Subcutaneous adipose tissue (tissue), 4 donors: ENCODE measurements around the gene SPR. TPM values are rescaled to one million over a fixed set of nuclear protein-coding genes. Genes with fewer than 3 reads are reported as not detected.

Source experiments
- total RNA-seq, 4 donors: library from RNA; depleted of rRNA; stranded (reverse); fragments of >200 nt; gene quantifications; one replicate each; pipeline ENCODE4 v1.1.0, GENCODE V29; 2016
- TF ChIP-seq, protein P1 (sequence below): fragments of 450-650 bp; IDR thresholded peaks from one replicate; pipeline ENCODE4 v1.5.1; 2016; ENCODE audit warnings: low read depth, mild to moderate bottlenecking, control low read depth, antibody characterized with exemption, moderate library complexity

Gene SPR
- total RNA-seq, 4 donors from 2014 or later, result 32.6 to 46.1 (median 38.0) TPM

DNA sequence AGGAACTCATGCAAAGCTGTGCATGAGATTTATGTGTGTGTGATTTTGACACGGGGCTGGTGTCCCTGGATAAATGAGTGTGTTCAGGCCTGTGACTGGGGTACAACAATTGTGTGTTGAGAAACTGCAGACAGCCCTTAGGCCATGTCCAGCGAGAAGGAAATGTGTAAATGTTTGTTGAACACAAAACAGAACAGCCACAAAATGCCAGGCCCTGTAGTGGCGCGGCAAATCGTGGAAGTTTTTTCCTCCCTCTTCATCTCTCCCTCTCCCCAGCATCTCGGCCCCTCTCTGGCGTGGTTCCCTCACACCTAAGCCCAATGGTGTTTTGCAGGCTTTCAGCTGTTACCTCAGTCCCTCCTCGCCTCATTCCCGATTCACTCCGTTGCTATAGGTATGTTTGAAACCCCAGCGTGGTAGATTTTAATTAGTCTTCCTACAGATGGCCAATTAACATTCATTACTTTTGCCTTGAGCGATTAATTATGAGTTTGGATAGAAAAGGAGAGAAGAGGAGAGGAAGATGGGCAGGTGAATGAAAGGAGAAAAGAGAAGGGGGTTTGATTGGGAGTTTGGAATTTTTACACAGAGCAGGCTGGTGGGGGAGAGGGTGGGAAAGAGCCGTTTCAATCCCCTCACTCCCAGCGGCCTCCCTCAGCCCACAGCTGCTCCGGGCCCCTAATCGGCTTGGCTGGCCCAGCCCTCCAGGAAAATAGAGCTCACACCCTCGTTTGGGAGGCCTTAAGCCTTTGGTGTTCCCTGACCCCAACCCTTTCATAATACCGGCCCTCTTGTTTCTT is 10.8 kb downstream of the SPR start:
- TF ChIP-seq, protein P1, sequence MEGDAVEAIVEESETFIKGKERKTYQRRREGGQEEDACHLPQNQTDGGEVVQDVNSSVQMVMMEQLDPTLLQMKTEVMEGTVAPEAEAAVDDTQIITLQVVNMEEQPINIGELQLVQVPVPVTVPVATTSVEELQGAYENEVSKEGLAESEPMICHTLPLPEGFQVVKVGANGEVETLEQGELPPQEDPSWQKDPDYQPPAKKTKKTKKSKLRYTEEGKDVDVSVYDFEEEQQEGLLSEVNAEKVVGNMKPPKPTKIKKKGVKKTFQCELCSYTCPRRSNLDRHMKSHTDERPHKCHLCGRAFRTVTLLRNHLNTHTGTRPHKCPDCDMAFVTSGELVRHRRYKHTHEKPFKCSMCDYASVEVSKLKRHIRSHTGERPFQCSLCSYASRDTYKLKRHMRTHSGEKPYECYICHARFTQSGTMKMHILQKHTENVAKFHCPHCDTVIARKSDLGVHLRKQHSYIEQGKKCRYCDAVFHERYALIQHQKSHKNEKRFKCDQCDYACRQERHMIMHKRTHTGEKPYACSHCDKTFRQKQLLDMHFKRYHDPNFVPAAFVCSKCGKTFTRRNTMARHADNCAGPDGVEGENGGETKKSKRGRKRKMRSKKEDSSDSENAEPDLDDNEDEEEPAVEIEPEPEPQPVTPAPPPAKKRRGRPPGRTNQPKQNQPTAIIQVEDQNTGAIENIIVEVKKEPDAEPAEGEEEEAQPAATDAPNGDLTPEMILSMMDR, result no peak

- TF ChIP-seq, protein P1, result no peak
Observed at GRCh38 chr2:72898585-72898906, 11.3 kb downstream of the SPR start.

GRCh38 chr2:72900191-72900825 is 13.1 kb downstream of the SPR start:
- TF ChIP-seq, protein P1, result no peak

- TF ChIP-seq, protein P1, result no peak
Observed at GRCh38 chr2:72901426-72901825, 14.2 kb downstream of the SPR start.

DNA sequence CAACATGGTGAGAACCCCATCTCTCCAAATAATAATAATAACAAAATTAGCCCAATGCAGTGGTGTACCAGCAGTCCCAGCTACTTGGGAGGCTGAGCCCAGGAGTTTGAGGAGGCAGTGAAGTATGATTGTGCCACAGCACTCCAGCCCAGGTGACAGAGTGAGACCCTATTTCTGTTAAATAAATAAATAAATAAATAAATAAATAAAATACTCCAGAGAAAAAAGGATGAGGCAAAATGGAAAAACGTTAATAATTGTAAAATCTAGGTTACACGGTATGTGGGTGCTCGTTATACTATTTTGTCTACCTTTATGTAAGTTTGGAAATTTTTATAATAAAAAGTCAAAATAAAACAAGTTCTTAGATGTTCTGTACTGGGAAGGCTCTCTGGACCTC is 21.5 kb downstream of the SPR start:
- TF ChIP-seq, protein P1, result no peak

DNA sequence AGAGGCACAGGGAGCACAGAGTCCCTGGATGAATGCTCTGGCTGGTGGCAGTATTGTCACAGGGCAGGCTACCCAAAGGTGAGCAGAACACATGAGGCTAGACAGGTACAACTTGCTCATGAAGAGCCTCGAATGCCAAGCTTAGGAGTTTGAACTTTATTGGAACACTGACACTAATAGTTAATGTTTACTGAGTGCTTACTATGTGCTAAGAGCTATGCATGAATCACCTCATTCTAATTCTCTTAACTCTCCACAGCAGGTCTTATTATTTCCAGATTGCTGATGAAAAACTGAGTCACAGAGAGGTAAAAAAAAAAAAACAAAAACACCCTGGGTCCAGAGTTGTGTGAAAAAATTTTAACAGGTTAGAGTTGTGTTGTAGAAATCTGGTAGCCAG is 24.0 kb downstream of the SPR start:
- TF ChIP-seq, protein P1, result no peak

DNA sequence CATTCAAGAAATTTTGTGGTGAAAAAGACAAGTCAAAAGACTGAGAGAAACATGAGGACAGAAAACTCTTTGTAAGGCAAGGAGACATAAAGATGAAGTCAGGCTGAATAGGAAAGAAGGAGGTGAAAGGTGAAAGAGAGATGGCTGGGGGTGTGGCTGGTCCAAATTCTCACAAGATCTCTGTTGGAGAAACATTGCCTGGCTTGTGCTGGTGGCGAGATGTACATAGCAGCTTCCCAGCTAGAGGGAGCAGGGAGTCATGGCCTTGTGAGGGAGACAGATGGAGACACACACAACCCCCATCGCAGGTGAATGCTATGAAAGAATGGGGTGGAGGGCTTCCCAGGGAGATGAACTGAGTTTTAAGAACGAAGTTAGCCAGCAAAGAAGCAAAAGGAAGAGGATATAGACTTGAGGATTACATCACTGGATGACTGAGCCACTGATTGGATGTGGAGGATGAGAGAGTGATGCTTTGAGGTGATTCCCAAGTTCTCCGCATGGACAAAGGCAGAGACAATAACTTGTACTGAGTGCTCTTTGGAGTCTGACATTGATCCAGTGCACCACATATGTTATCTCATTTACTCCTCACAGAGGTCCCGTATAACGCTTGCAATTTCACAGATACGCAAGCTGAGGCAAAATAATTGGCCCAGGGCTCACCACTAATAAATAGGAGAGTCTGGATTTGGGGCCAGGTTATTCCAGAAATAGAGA is 26.4 kb downstream of the SPR start:
- TF ChIP-seq, protein P1, result no peak
